MM.1S (cell line): Measurements from ENCODE around the gene LRRC8B.

Experiments used
- CTCF ChIP-seq: fragments of 300-600 bp; sonication (generic); IDR thresholded peaks from 2 replicates; pipeline ENCODE4 v1.5.1; 2016; ENCODE audit warnings: antibody characterized with exemption, low read length, mixed read lengths
- EZH2 ChIP-seq: fragments of 300-600 bp; sonication (generic); optimal IDR thresholded peaks from 2 replicates; pipeline ENCODE3; 2017; ENCODE audit warnings: low read depth, mild to moderate bottlenecking, antibody characterized with exemption, low read length, mixed read lengths
- EZH2phosphoT487 ChIP-seq: fragments of 300-600 bp; sonication (generic); IDR thresholded peaks from 2 replicates; pipeline ENCODE4 v1.6.1; 2018; ENCODE audit warnings: antibody characterized with exemption, low read length

DNA sequence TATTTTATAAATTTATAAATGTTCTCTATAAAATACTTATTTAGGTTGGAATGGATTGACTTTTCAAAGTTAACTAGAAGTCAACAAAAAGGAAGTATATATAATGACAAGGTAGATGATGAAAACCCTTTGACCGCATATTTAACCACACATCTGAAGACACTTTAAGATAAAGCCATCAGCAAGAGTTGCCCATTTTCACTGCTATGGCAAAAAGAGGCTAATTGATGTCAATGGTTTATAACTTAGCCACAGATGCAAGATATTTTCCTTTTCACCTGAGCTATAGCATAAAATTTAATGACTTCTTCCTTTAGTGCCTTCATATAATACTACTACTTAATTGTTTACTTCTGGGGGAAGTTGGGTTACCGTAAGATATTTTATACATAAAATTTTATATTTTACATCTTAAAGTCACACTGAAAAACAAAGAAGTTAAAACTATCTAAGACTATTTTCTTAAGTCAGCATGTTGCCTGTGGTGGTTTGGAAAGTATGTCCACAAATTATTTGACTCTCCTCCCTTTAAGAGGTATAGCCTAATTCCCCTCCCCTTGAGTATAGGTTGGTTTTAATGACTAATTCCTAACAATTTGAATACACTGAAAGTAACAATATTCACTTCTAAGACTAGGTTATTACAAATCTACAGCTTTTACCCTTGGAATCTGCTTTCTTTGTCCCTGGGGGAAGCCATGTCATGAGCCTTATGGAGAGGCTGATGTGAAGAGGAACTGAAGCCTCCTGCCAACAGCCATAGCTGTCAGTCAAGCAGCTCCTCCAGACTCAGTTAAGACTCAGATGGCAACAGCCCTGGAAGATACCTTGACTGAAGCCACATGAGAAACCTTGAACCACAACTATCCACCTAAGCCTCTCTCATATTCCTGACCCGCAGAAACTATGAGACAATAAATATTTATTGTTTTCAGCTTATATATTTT lies 40.3 kb upstream of the LRRC8B start:
- TF ChIP-seq CTCF (no peak), EZH2 (no peak), EZH2phosphoT487 (no peak)
